Chondrocyte (in vitro differentiated cells): Measurements from ENCODE around the gene CKM. TPM values are rescaled to one million over a fixed set of nuclear protein-coding genes. Genes with fewer than 3 reads are reported as not detected.
A peak's percentile ranks its signal among the peaks of the same experiment; 100 is the strongest.

ENCODE experiments used
- DNase-seq: peaks from one replicate; pipeline ENCODE4 v3.0.0; 2021; ENCODE audit warnings: mixed read lengths, low spot score
- H3K27ac Mint-ChIP-seq: one replicate; pipeline ENCODE4 v1.8.0; 2021; ENCODE audit warnings: mild to moderate bottlenecking, moderate library complexity, mixed read lengths; ENCODE audit not compliant: unreplicated experiment
- H3K27me3 Mint-ChIP-seq: 2 replicates; pipeline ENCODE4 v1.8.0; 2021; ENCODE audit warnings: low read depth, mixed read lengths
- H3K36me3 Mint-ChIP-seq: 2 replicates; pipeline ENCODE4 v1.8.0; 2021; ENCODE audit warnings: low read depth, mixed read lengths
- H3K4me1 Mint-ChIP-seq: 2 replicates; pipeline ENCODE4 v1.8.0; 2021; ENCODE audit warnings: low read depth, mild to moderate bottlenecking, mixed read lengths
- H3K4me3 Mint-ChIP-seq: one replicate; pipeline ENCODE4 v1.8.0; 2021; ENCODE audit warnings: mild to moderate bottlenecking, moderate library complexity, mixed read lengths; ENCODE audit not compliant: unreplicated experiment
- H3K9me3 Mint-ChIP-seq: 2 replicates; pipeline ENCODE4 v1.8.0; 2021; ENCODE audit warnings: low read depth, mixed read lengths
- total RNA-seq: library from RNA; stranded (reverse); gene quantifications from 3 replicates; pipeline ENCODE4 v1.2.1, GENCODE V29; 2021
- TF ChIP-seq, protein P1 (sequence below): fragments of 200-600 bp; sonication (generic); IDR thresholded peaks from 2 replicates; pipeline ENCODE4 v1.5.0; 2021; ENCODE audit warnings: antibody characterized with exemption, mild to moderate bottlenecking, moderate library complexity

Gene CKM
- total RNA-seq, 1 donor from 2014 or later, result not detected

- peaks cover 2% of the 10 kb centered on the region for H3K27me3 Mint-ChIP-seq
Observed at GRCh38 chr19:45349126-45349415, 26.4 kb upstream of the CKM start.

GRCh38 chr19:45348367-45349125 is 25.9 kb upstream of the CKM start:
- TF ChIP-seq, protein P1, sequence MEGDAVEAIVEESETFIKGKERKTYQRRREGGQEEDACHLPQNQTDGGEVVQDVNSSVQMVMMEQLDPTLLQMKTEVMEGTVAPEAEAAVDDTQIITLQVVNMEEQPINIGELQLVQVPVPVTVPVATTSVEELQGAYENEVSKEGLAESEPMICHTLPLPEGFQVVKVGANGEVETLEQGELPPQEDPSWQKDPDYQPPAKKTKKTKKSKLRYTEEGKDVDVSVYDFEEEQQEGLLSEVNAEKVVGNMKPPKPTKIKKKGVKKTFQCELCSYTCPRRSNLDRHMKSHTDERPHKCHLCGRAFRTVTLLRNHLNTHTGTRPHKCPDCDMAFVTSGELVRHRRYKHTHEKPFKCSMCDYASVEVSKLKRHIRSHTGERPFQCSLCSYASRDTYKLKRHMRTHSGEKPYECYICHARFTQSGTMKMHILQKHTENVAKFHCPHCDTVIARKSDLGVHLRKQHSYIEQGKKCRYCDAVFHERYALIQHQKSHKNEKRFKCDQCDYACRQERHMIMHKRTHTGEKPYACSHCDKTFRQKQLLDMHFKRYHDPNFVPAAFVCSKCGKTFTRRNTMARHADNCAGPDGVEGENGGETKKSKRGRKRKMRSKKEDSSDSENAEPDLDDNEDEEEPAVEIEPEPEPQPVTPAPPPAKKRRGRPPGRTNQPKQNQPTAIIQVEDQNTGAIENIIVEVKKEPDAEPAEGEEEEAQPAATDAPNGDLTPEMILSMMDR, result no peak
- peak; percentile 88 for DNase-seq
- Mint-ChIP-seq H3K4me1 (no peaks in the 10 kb centered on the region), H3K4me3 (no peak overlapping the region), H3K36me3 (peaks cover 17% of the 10 kb centered on the region), H3K27ac (no peak overlapping the region), H3K9me3 (no peaks in the 10 kb centered on the region), H3K27me3 (peaks cover 2% of the 10 kb centered on the region)

More at GRCh38 chr19:45349126-45349415, 26.4 kb upstream of the CKM start:
- H3K27ac Mint-ChIP-seq, result no peak overlapping the region
- DNase-seq, result no peak
- peaks cover 18% of the 10 kb centered on the region for H3K36me3 Mint-ChIP-seq
- H3K9me3 Mint-ChIP-seq, result no peaks in the 10 kb centered on the region
- no peak overlapping the region for H3K4me3 Mint-ChIP-seq
- TF ChIP-seq, protein P1, result no peak
- H3K4me1 Mint-ChIP-seq, result no peaks in the 10 kb centered on the region

DNA sequence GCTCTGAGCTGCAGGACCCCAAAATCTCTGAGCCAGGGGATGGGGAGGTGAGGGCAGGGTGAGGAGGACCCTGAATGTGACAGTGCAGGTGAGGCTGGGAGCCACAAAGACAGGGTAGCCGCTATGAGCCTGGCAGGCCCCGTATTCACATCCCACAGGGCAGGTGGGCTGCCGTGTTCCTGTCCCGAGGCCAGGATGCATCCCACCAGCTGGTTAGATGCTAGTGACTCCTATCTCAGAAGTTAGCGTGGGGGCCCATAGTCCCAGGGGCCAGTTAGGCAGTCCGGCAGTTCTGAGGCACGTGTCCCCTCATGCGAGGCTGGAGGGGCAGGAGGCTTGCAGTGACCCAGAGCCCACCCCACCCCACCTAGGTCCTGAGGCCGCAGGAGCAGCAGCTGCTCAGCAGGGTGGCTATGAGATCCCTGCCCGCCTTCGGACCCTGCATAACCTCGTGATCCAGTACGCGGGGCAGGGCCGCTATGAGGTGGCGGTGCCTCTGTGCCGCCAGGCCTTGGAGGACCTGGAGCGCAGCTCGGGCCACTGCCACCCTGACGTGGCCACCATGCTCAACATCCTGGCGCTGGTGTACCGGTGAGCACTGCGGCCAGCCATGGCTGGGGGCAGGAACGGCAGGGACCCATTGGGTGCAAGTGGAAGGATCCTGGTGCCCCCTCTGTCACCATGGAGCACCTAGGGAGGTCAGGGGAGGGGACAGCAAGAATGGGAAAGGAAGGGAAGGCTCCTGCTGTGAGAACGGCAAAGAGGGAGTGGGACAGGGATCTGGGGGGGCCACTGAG is 25.1 kb upstream of the CKM start:
- Mint-ChIP-seq H3K4me3 (no peak overlapping the region), H3K4me1 (no peaks in the 10 kb centered on the region), H3K36me3 (peaks cover 13% of the 10 kb centered on the region), H3K27ac (no peak overlapping the region), H3K27me3 (peaks cover 2% of the 10 kb centered on the region), H3K9me3 (no peaks in the 10 kb centered on the region)
- TF ChIP-seq, protein P1, result no peak
- DNase-seq, result peak; percentile 85

DNA sequence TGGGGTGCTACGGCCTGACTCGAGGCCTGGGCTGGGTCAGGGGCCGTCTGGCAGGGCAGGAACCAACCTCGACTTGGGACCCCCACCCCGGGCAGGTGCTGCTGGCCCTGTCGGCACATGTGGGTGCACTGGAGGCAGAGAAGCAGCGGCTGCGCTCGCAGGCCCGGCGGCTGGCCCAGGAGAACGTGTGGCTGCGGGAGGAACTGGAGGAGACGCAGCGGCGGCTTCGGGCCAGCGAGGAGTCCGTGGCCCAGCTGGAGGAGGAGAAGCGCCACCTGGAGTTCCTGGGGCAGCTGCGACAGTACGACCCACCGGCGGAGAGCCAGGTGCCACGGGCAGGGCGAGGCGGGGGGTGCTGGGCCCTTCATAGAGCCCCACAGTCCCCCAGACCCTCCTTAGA is 23.8 kb upstream of the CKM start:
- TF ChIP-seq, protein P1, result no peak
- Mint-ChIP-seq H3K4me3 (no peak overlapping the region), H3K27me3 (peaks cover 2% of the 10 kb centered on the region), H3K36me3 (peaks cover 10% of the 10 kb centered on the region), H3K4me1 (no peaks in the 10 kb centered on the region), H3K27ac (no peak overlapping the region), H3K9me3 (no peaks in the 10 kb centered on the region)
- DNase-seq, result peak; percentile 87

DNA sequence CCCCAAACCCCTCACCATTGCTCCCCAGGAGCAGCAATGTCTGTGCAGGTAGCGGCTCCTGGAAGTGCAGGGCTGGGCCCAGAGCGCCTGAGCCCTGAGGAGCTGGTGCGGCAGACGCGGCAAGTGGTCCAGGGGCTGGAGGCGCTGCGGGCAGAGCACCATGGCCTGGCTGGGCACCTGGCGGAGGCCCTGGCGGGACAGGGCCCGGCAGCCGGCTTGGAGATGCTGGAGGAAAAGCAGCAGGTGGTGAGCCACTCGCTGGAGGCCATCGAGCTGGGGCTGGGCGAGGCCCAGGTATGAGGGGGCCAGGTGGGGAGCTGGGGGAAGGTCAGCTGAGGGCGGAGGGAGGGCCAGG is 22.8 kb upstream of the CKM start:
- TF ChIP-seq, protein P1, result no peak
- Mint-ChIP-seq H3K27me3 (peaks cover 2% of the 10 kb centered on the region), H3K27ac (no peak overlapping the region), H3K4me1 (no peaks in the 10 kb centered on the region), H3K4me3 (no peak overlapping the region), H3K9me3 (no peaks in the 10 kb centered on the region), H3K36me3 (peaks cover 7% of the 10 kb centered on the region)
- no peak for DNase-seq
